Trophoblast cell (in vitro differentiated cells and primary cell): ENCODE data around the gene BCL2L1.

Experiments
- DNase-seq, 2 donors: peaks; one replicate each; pipeline ENCODE4 v3.0.0-alpha.2; 2016
- H2AFZ ChIP-seq: 2 replicates; pipeline ENCODE4 v1.6.1; 2013; ENCODE audit warnings: low read length, moderate library complexity, mild to moderate bottlenecking; ENCODE audit not compliant: insufficient read depth, poor library complexity
- H2AK5ac ChIP-seq: 2 replicates; pipeline ENCODE4 v1.6.1; 2013; ENCODE audit warnings: mild to moderate bottlenecking, low read length
- H2BK120ac ChIP-seq: 2 replicates; pipeline ENCODE4 v1.6.1; 2013; ENCODE audit warnings: low read length, mild to moderate bottlenecking, moderate library complexity; ENCODE audit not compliant: insufficient read depth, poor library complexity
- H2BK12ac ChIP-seq: 2 replicates; pipeline ENCODE4 v1.6.1; 2013; ENCODE audit warnings: mild to moderate bottlenecking, low read length, moderate library complexity
- H2BK5ac ChIP-seq: 2 replicates; pipeline ENCODE4 v1.6.1; 2013; ENCODE audit warnings: low read length, low read depth, moderate library complexity, mild to moderate bottlenecking; ENCODE audit not compliant: poor library complexity
- H3K14ac ChIP-seq: 2 replicates; pipeline ENCODE4 v1.6.1; 2013; ENCODE audit warnings: mild to moderate bottlenecking, low read length
- H3K18ac ChIP-seq: 2 replicates; pipeline ENCODE4 v1.6.1; 2013; ENCODE audit warnings: mild to moderate bottlenecking, low read length
- H3K23ac ChIP-seq: 2 replicates; pipeline ENCODE4 v1.6.1; 2013; ENCODE audit warnings: low read length
- H3K27ac ChIP-seq: 2 replicates; pipeline ENCODE4 v1.5.1; 2013; ENCODE audit warnings: low read depth, mild to moderate bottlenecking, inconsistent platforms, low read length, moderate library complexity
- H3K27me3 ChIP-seq: 2 replicates; pipeline ENCODE4 v1.6.1; 2013; ENCODE audit warnings: inconsistent platforms, mild to moderate bottlenecking, low read length, moderate library complexity; ENCODE audit not compliant: insufficient read depth
- H3K36me3 ChIP-seq, 2 experiments: 1 replicate in 1 of 2; 2 replicates in 1 of 2; pipeline ENCODE4 v1.6.1; 2013; ENCODE audit warnings: low read length in 2 of 2, mild to moderate bottlenecking in 2 of 2, moderate library complexity in 1 of 2; ENCODE audit not compliant: insufficient read depth in 2 of 2, control insufficient read depth in 1 of 2
- H3K4ac ChIP-seq: 2 replicates; pipeline ENCODE4 v1.6.1; 2013; ENCODE audit warnings: low read depth, mild to moderate bottlenecking, low read length, moderate library complexity
- H3K4me1 ChIP-seq, 2 experiments: 1 replicate in 1 of 2; 2 replicates in 1 of 2; pipeline ENCODE4 v1.6.1; 2013; ENCODE audit warnings: low read length in 2 of 2, mild to moderate bottlenecking in 2 of 2, moderate library complexity in 1 of 2; ENCODE audit not compliant: insufficient read depth in 2 of 2, control insufficient read depth in 1 of 2
- H3K4me2 ChIP-seq: 2 replicates; pipeline ENCODE4 v1.6.1; 2013; ENCODE audit warnings: inconsistent platforms, mild to moderate bottlenecking, low read length, moderate library complexity
- H3K4me3 ChIP-seq: 2 replicates; pipeline ENCODE4 v1.5.1; 2013; ENCODE audit warnings: mild to moderate bottlenecking, low read depth, low read length, inconsistent platforms
- H3K79me1 ChIP-seq: one replicate; pipeline ENCODE4 v1.6.1; 2013; ENCODE audit warnings: low read length
- H3K79me2 ChIP-seq: 2 replicates; pipeline ENCODE4 v1.6.1; 2013; ENCODE audit warnings: low read length, mild to moderate bottlenecking; ENCODE audit not compliant: control insufficient read depth, insufficient read depth, poor library complexity
- H3K9ac ChIP-seq: 2 replicates; pipeline ENCODE4 v1.6.1; 2013; ENCODE audit warnings: mild to moderate bottlenecking, low read length
- H3K9me3 ChIP-seq: 2 replicates; pipeline ENCODE4 v1.6.1; 2013; ENCODE audit warnings: low read depth, mild to moderate bottlenecking, control low read depth, inconsistent platforms, low read length; ENCODE audit not compliant: insufficient read depth
- H4K12ac ChIP-seq: 2 replicates; pipeline ENCODE4 v1.6.1; 2013; ENCODE audit warnings: low read depth, mild to moderate bottlenecking, low read length, moderate library complexity
- H4K8ac ChIP-seq: 2 replicates; pipeline ENCODE4 v1.6.1; 2013; ENCODE audit warnings: low read depth, mild to moderate bottlenecking, low read length, moderate library complexity
- H4K91ac ChIP-seq: one replicate; pipeline ENCODE4 v1.6.1; 2013; ENCODE audit warnings: low read depth, mild to moderate bottlenecking, low read length, moderate library complexity
- WGBS: extraction: QIAGEN DNeasy Blood & Tissue Kit; methylation state at CpG from one replicate; pipeline ENCODE4 v1.1.7; 2013; ENCODE audit warnings: missing lambda C conversion rate; ENCODE audit not compliant: insufficient read length, insufficient coverage; ENCODE audit errors: extremely low coverage; 5-methylcytosine and 5-hydroxymethylcytosine counted together

BCL2L1 gene

DNA sequence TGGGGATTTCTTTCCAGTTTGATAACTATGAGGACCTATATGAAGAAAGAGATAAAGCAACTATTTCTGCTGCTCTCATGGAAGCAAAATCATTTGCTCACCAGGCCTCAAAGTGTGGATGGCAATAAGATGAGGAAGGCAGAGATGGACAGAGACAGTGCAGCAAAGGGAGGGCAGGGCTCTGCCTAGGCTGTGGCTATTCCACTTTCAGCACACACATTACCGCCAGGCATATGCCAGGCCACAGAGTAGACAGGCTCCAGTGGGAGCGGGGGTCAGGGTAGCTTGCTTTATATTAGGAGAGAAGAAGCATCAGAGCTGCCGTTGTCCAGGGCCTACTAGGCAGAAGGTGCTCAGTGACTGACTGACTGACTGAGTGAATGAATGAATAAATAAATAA is 40.9 kb downstream of the BCL2L1 start:
- no peak overlapping the region for H3K18ac ChIP-seq
- H3K9ac ChIP-seq, result no peak overlapping the region
- no peaks in the 10 kb centered on the region for H3K9me3 ChIP-seq
- H3K4ac ChIP-seq, result no peak overlapping the region
- H4K12ac ChIP-seq, result no peak overlapping the region
- peaks cover 24% of the 10 kb centered on the region for H3K79me1 ChIP-seq
- H4K91ac ChIP-seq, result no peak overlapping the region
- H4K8ac ChIP-seq, result no peak overlapping the region
- no peak overlapping the region for H2BK12ac ChIP-seq
- no peak overlapping the region for H2AFZ ChIP-seq
- H3K4me1 ChIP-seq, result peaks cover 29 to 34% of the 10 kb centered on the region in 2 experiments
- no peak overlapping the region for H3K27ac ChIP-seq
- no peak overlapping the region for H2BK120ac ChIP-seq
- no peaks in the 10 kb centered on the region for H3K27me3 ChIP-seq
- no peak overlapping the region for H3K4me3 ChIP-seq
- H3K36me3 ChIP-seq, result peaks cover 5 to 8% of the 10 kb centered on the region in 2 experiments
- H3K14ac ChIP-seq, result no peak overlapping the region
- no CpG with 5 or more reads among the region's 3 CpGs for WGBS
- no peak overlapping the region for H2BK5ac ChIP-seq
- H3K23ac ChIP-seq, result no peak overlapping the region
- H3K79me2 ChIP-seq, result peaks cover 5% of the 10 kb centered on the region
- no peak overlapping the region for H2AK5ac ChIP-seq
- H3K4me2 ChIP-seq, result no peak overlapping the region
- DNase-seq, result no peak

DNA sequence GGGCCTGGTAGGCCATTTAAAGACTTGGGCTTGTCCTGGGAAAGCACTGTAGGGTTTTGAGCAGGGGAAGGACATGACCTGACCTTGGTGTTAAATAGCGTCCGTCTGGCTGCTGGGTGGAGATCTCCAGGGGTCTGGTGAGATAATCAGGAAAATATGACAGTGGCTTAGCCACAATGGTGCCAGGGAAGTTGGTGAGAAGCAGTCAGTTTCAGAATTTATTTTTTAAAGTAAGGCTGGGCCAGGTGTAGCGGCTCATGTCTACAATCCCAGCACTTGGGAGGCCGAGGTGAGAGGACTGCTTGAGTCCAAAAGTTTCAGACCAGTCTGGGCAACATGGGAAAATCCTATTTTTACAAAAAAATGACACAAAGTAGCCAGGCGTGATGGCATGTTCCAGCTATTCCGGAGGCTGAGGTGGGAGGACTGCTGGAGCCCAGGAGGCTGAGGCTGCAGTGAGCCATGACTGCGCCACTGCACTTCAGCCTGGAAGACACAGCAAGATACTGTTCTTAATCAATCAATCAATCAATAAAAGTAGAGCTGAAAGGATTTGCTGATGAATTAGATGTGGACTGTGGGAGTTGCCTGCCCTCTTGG is 41.4 kb downstream of the BCL2L1 start:
- no peaks in the 10 kb centered on the region for H3K9me3 ChIP-seq
- peak overlapping the region; percentile 43 for H2AK5ac ChIP-seq
- H3K36me3 ChIP-seq, result peaks cover 8% of the 10 kb centered on the region in 2 experiments
- peaks cover 29 to 34% of the 10 kb centered on the region in 2 experiments for H3K4me1 ChIP-seq
- peaks cover 5% of the 10 kb centered on the region for H3K79me2 ChIP-seq
- no peak overlapping the region for H3K23ac ChIP-seq
- H3K4ac ChIP-seq, result no peak overlapping the region
- H4K12ac ChIP-seq, result no peak overlapping the region
- H2AFZ ChIP-seq, result no peak overlapping the region
- peak overlapping the region; percentile 73 for H2BK12ac ChIP-seq
- peak overlapping the region; percentile 45 for H3K14ac ChIP-seq
- no peak overlapping the region for H3K4me2 ChIP-seq
- no peak overlapping the region for H3K18ac ChIP-seq
- no CpG with 5 or more reads among the region's 7 CpGs for WGBS
- H4K91ac ChIP-seq, result peak overlapping the region; percentile 41
- H3K9ac ChIP-seq, result no peak overlapping the region
- H2BK120ac ChIP-seq, result peak overlapping the region; percentile 60
- peaks cover 24% of the 10 kb centered on the region for H3K79me1 ChIP-seq
- peak overlapping the region; percentile 18 for H4K8ac ChIP-seq
- no peak overlapping the region for H3K27ac ChIP-seq
- peak overlapping the region; percentile 54 for H2BK5ac ChIP-seq
- H3K27me3 ChIP-seq, result no peaks in the 10 kb centered on the region
- H3K4me3 ChIP-seq, result no peak overlapping the region
- no peak for DNase-seq

DNA sequence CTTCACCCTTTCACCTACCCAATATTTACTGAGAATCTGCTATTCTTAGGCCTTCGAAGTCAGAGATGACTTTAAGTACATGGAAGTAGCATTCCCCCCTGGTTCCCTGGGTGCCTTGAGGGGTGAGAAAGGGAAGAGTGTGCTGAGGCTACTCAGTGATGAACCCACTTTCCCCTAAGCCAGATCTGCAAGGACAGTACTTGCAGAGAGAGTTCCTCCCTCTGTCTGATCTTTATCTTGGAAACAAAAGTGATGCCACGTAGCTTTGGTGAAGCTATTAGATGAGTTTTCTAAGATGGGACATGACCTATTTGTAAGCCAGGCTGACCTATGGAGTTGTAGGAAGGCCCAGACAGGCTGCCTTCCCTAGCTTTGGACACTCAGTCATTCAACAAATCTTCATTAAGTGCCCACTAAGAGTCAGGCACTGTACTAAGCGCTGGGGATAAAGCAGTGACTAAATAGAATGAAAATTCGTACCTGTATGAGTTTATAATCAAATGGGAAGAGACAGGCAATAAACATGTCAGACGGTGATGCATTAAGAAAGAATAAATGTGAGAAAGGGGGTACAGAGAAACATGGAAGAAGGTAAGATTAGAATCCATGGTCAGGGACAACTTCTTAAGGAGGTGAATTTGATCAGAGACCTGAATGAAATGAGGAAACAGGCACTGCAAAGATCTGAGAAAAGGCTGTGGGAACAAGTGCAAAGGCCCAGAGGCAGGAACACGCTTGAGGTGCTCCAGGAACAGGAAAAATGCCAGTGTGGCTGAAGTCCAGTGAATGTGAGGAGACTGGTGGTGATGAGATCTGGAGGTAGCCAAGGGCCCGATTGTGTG is 42.2 kb downstream of the BCL2L1 start:
- Histone ChIP-seq H3K79me1 (peaks cover 25% of the 10 kb centered on the region), H3K27me3 (no peaks in the 10 kb centered on the region), H3K18ac (no peak overlapping the region), H2BK120ac (peak overlapping the region; percentile 60), H3K4ac (no peak overlapping the region), H3K23ac (no peak overlapping the region), H4K8ac (peak overlapping the region; percentile 18), H2AK5ac (peak overlapping the region; percentile 43), H3K79me2 (peaks cover 6% of the 10 kb centered on the region), H3K4me1 (peaks cover 36 to 39% of the 10 kb centered on the region in 2 experiments), H3K27ac (no peak overlapping the region), H3K4me3 (no peak overlapping the region), H3K9me3 (no peaks in the 10 kb centered on the region), H2AFZ (no peak overlapping the region), H2BK12ac (peak overlapping the region; percentile 73), H3K4me2 (no peak overlapping the region), H2BK5ac (peak overlapping the region; percentile 54), H3K9ac (no peak overlapping the region), H3K36me3 (peaks cover 8 to 10% of the 10 kb centered on the region in 2 experiments), H3K14ac (peak overlapping the region; percentile 45), H4K91ac (peak overlapping the region; percentile 41), H4K12ac (no peak overlapping the region)
- no peak for DNase-seq
- no CpG with 5 or more reads among the region's 7 CpGs for WGBS

DNA sequence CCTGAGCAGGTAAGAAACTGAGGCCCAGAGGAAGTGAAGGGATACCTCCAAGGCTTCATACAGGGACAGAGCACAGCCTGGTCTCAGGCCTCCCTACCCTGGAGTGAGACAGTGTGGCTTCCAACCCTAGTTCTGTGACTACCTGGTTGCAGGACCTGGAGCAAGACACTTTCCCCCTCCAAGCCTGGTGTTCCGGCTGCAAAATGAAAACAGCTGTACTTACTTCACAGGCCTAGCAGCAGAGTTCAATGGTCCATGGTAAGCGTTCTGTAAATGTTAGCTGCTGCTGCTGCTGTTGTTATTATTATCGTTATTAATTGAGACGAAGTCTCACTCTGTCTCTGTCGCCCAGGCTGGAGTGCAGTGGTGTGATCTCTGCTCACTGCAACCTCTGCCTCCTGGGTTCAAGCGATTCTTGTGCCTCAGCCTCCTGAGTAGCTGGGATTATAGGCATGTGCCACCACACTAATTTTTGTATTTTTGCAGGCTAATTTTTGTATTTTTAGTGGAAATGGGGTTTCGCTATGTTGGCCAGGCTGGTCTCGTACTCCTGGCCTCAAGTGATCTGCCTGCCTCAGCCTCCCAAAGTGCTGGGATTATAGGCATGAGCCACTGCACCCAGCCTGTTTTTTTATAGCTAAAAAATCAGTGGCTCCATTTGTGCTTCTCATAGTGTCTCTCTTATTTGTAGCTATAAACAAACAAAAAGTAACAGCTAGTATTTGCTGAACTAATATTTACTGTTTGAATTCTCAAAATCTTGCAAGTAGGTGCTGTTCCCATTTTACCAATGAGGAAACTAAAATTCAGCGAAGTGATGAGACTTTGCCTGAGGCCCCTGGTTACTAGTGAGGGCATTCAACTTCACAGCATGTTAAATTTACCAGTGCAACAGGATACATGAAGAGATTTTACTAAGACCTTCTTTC is 43.0 kb downstream of the BCL2L1 start:
- Histone ChIP-seq H4K8ac (peak overlapping the region; percentile 32), H3K4ac (peak overlapping the region; percentile 38), H3K27me3 (no peaks in the 10 kb centered on the region), H3K4me2 (no peak overlapping the region), H3K14ac (peak overlapping the region; percentile 42), H2BK12ac (peak overlapping the region; percentile 9), H3K79me2 (peaks cover 7% of the 10 kb centered on the region), H3K36me3 (peaks cover 7 to 13% of the 10 kb centered on the region in 2 experiments), H2BK5ac (peak overlapping the region; percentile 71), H3K18ac (peak overlapping the region; percentile 15), H2AFZ (no peak overlapping the region), H3K4me1 (peaks cover 44 to 47% of the 10 kb centered on the region in 2 experiments), H3K27ac (peak overlapping the region; percentile 70), H3K4me3 (no peak overlapping the region), H3K9me3 (no peaks in the 10 kb centered on the region), H4K12ac (peak overlapping the region; percentile 6), H3K23ac (no peak overlapping the region), H2AK5ac (peak overlapping the region; percentile 9), H3K79me1 (peaks cover 30% of the 10 kb centered on the region), H4K91ac (peak overlapping the region; percentile 87), H3K9ac (no peak overlapping the region), H2BK120ac (peak overlapping the region; percentile 27)
- no peak for DNase-seq
- no CpG with 5 or more reads among the region's 9 CpGs for WGBS
